IMR-90 (cell line): ENCODE data around the gene EMX2. TPM values are rescaled to one million over a fixed set of nuclear protein-coding genes. Genes with fewer than 3 reads are reported as not detected.

Source experiments
- ATAC-seq: fragments of 200-7000 bp; cut with Tn5 transposase; 2 replicates; pipeline ENCODE4 v1.9.1; 2020; ENCODE audit warnings: low read depth, mild to moderate bottlenecking, moderate library complexity
- BruUV-seq: library from RNA; stranded (reverse); fragments of 400-500 nt; replicated peaks from 2 replicates; lab custom pipeline; 2021; lab: Mats Ljungman, UMichigan
- CTCF ChIA-PET: fragments of 300-600 bp; formaldehyde crosslinking; extraction: SDS; loops from one replicate; lab custom pipeline; 2021; ENCODE audit warnings: antibody characterized with exemption; lab: Yijun Ruan, JAX
- POLR2A ChIA-PET: fragments of 300-600 bp; sonication (Branson Sonifier 250); formaldehyde crosslinking; loops from one replicate; lab custom pipeline; 2022; ENCODE audit warnings: antibody characterized with exemption; ENCODE audit not compliant: unreplicated experiment; lab: Charles Lee
- DNase-seq: peaks from one replicate; pipeline ENCODE4 v3.0.0; 2013
- H2AFZ ChIP-seq: replicated peaks from 2 replicates; pipeline ENCODE3; 2013; ENCODE audit warnings: low read length, mild to moderate bottlenecking; ENCODE audit not compliant: poor library complexity
- H2AK5ac ChIP-seq: 2 replicates; pipeline ENCODE4 v1.6.1; 2013; ENCODE audit warnings: low read depth, low read length, inconsistent platforms
- H2AK9ac ChIP-seq: replicated peaks from 2 replicates; pipeline ENCODE3; 2013; ENCODE audit warnings: mild to moderate bottlenecking, low read depth, low read length, moderate library complexity; ENCODE audit not compliant: poor library complexity
- H2BK120ac ChIP-seq: 2 replicates; pipeline ENCODE4 v1.6.1; 2013; ENCODE audit warnings: low read depth, low read length, inconsistent platforms
- H2BK15ac ChIP-seq: 3 replicates; pipeline ENCODE4 v1.6.1; 2013; ENCODE audit warnings: low read depth, low read length, inconsistent platforms
- H2BK20ac ChIP-seq: 2 replicates; pipeline ENCODE4 v1.6.1; 2013; ENCODE audit warnings: low read depth, mild to moderate bottlenecking, inconsistent platforms, low read length, moderate library complexity
- H2BK5ac ChIP-seq: 2 replicates; pipeline ENCODE4 v1.6.1; 2013; ENCODE audit warnings: mild to moderate bottlenecking, low read depth, low read length, inconsistent platforms; ENCODE audit not compliant: poor library complexity, severe bottlenecking
- H3K14ac ChIP-seq: replicated peaks from 2 replicates; pipeline ENCODE4 v1.6.1; 2013; ENCODE audit warnings: low read depth, low read length, inconsistent platforms
- H3K18ac ChIP-seq: 2 replicates; pipeline ENCODE4 v1.6.1; 2013; ENCODE audit warnings: low read depth, low read length, control low read depth
- H3K23ac ChIP-seq: 2 replicates; pipeline ENCODE4 v1.6.1; 2013; ENCODE audit warnings: low read depth, low read length, inconsistent platforms
- H3K27ac ChIP-seq: 2 replicates; pipeline ENCODE4 v1.5.1; 2013; ENCODE audit warnings: mild to moderate bottlenecking, control low read depth, low read length; ENCODE audit not compliant: insufficient read depth
- H3K27me3 ChIP-seq: 2 replicates; pipeline ENCODE4 v1.6.1; 2013; ENCODE audit warnings: low read length; ENCODE audit not compliant: control insufficient read depth, insufficient read depth
- H3K36me3 ChIP-seq: 2 replicates; pipeline ENCODE4 v1.6.1; 2013; ENCODE audit warnings: low read length, mixed read lengths; ENCODE audit not compliant: control insufficient read depth, insufficient read depth
- H3K4ac ChIP-seq: 2 replicates; pipeline ENCODE4 v1.6.1; 2013; ENCODE audit warnings: low read depth, low read length, inconsistent platforms
- H3K4me1 ChIP-seq: 2 replicates; pipeline ENCODE4 v1.6.1; 2013; ENCODE audit warnings: low read length, mixed read lengths; ENCODE audit not compliant: control insufficient read depth, insufficient read depth
- H3K4me2 ChIP-seq: 2 replicates; pipeline ENCODE4 v1.6.1; 2013; ENCODE audit warnings: low read depth, mild to moderate bottlenecking, control low read depth, low read length, moderate library complexity
- H3K4me3 ChIP-seq: 2 replicates; pipeline ENCODE4 v1.5.1; 2013; ENCODE audit warnings: low read depth, mild to moderate bottlenecking, control low read depth, low read length, moderate library complexity; ENCODE audit not compliant: insufficient read depth
- H3K56ac ChIP-seq: 2 replicates; pipeline ENCODE4 v1.6.1; 2013; ENCODE audit warnings: low read length, inconsistent platforms; ENCODE audit not compliant: insufficient read depth; ENCODE audit errors: extremely low read depth
- H3K79me1 ChIP-seq, 2 experiments: 2 replicates each; pipeline ENCODE4 v1.6.1; 2013; ENCODE audit warnings: low read length in 2 of 2, inconsistent platforms in 1 of 2, low read depth in 1 of 2
- H3K9ac ChIP-seq: 2 replicates; pipeline ENCODE4 v1.6.1; 2013; ENCODE audit warnings: low read depth, low read length, control low read depth
- H3K9me1 ChIP-seq: 2 replicates; pipeline ENCODE4 v1.6.1; 2013; ENCODE audit warnings: low read length, inconsistent platforms; ENCODE audit not compliant: insufficient read depth
- H3K9me3 ChIP-seq: 2 replicates; pipeline ENCODE4 v1.6.1; 2013; ENCODE audit warnings: low read length; ENCODE audit not compliant: control insufficient read depth, insufficient read depth
- H4K20me1 ChIP-seq: 2 replicates; pipeline ENCODE4 v1.6.1; 2013; ENCODE audit warnings: low read length, inconsistent platforms; ENCODE audit not compliant: insufficient read depth
- H4K5ac ChIP-seq: 2 replicates; pipeline ENCODE4 v1.6.1; 2013; ENCODE audit warnings: mild to moderate bottlenecking, low read depth, low read length, control low read depth
- H4K8ac ChIP-seq, 2 experiments: 2 replicates each; pipeline ENCODE4 v1.6.1; 2013; ENCODE audit warnings: low read depth in 2 of 2, low read length in 2 of 2, control low read depth in 1 of 2, inconsistent platforms in 1 of 2
- H4K91ac ChIP-seq: 2 replicates; pipeline ENCODE4 v1.6.1; 2013; ENCODE audit warnings: low read depth, low read length, inconsistent platforms; ENCODE audit not compliant: insufficient read depth
- MAFK ChIP-seq: IDR thresholded peaks from 2 replicates; pipeline ENCODE4 v1.6.1; 2012; ENCODE audit warnings: low read depth, low read length, improper control_type of control experiment
- RAD21 ChIP-seq: IDR thresholded peaks from 2 replicates; pipeline ENCODE4 v1.6.1; 2012; ENCODE audit warnings: low read length, improper control_type of control experiment
- RFX5 ChIP-seq: IDR thresholded peaks from 2 replicates; pipeline ENCODE4 v1.8.0; 2012; ENCODE audit warnings: low read depth, mild to moderate bottlenecking, low read length, moderate library complexity
- WGBS, 2 experiments: methylation state at CpG; one replicate each; pipeline versions ENCODE4 v1.1.5 to v1.1.7; 2013; ENCODE audit warnings: missing lambda C conversion rate in 2 of 2; ENCODE audit not compliant: insufficient read length in 1 of 2; ENCODE audit errors: extremely low coverage in 2 of 2; 5-methylcytosine and 5-hydroxymethylcytosine counted together
- dilution Hi-C: fragments of 300-500 bp; cut with HindIII; formaldehyde crosslinking; loops from one replicate; pipeline ENCODE4 v1.14.3; 2018; ENCODE audit warnings: low sequenced_read_pairs; ENCODE audit not compliant: unreplicated experiment
- in situ Hi-C: fragments of 300-500 bp; cut with MboI; formaldehyde crosslinking; loops from 3 replicates; pipeline ENCODE4 v1.14.3; 2019; ENCODE audit warnings: low sequenced_read_pairs, inconsistent platforms, mixed read lengths
- intact Hi-C: fragments of 100-400 bp; cut with micrococcal nuclease; formaldehyde crosslinking; loops from 2 replicates; pipeline ENCODE4 v1.10.0; 2022
- polyA plus RNA-seq, 3 experiments: library from polyadenylated mRNA; depleted of rRNA; stranded (reverse); fragments of >200 nt; gene quantifications; 2 replicates each; pipeline ENCODE4 v1.2.3, GENCODE V29; 2012; ENCODE audit warnings: low replicate concordance in 1 of 3
- total RNA-seq: library from RNA; depleted of rRNA; stranded (reverse); fragments of >200 nt; gene quantifications from 2 replicates; pipeline ENCODE4 v1.2.3, GENCODE V29; 2012

Gene EMX2
- total and polyA plus RNA-seq, 2 of the 4 experiments (the other 2 are of a cell fraction): not detected

GRCh38 chr10:117501460-117502035, 41.0 kb upstream of the EMX2 start:
- Histone ChIP-seq H3K79me1 (no peaks in the 10 kb centered on the region), H4K91ac (no peak overlapping the region), H3K9ac (no peak overlapping the region), H2BK5ac (no peak overlapping the region), H3K27ac (no peak overlapping the region), H3K4ac (no peak overlapping the region), H3K4me3 (no peak overlapping the region), H2AK5ac (no peak overlapping the region), H3K27me3 (no peaks in the 10 kb centered on the region; the same call in 1 of the 2 replicates), H3K36me3 (no peaks in the 10 kb centered on the region), H2AK9ac (no peak overlapping the region), H2AFZ (no peak overlapping the region), H3K9me1 (no peaks in the 10 kb centered on the region), H2BK15ac (no peak overlapping the region), H3K14ac (no peak overlapping the region), H4K5ac (no peak overlapping the region), H3K18ac (no peak overlapping the region), H3K56ac (no peak overlapping the region), H3K4me1 (no peaks in the 10 kb centered on the region), H3K23ac (no peak overlapping the region), H3K9me3 (no peaks in the 10 kb centered on the region), H4K8ac (no peak overlapping the region), H4K20me1 (no peaks in the 10 kb centered on the region; the same call in 1 of the 2 replicates), H3K4me2 (no peak overlapping the region), H2BK120ac (no peak overlapping the region), H2BK20ac (no peak overlapping the region)
- no TSS peak for BruUV-seq
- ATAC-seq: no peak
- dilution Hi-C loops (no loop called here), in situ Hi-C loops (no loop called here), intact Hi-C loops (no loop called here)
- TF ChIP-seq RFX5: no peak
- TF ChIP-seq RAD21: no peak
- TF ChIP-seq MAFK: no peak
- WGBS, 2 experiments: 100% methylated on average over 1 of the region's 12 CpGs; no CpG with 5 or more reads in 1 of the 2 experiments
- ChIA-PET POLR2A (no interaction called here), CTCF (interaction anchor here (0.7 kb wide), 1 partner anchor 740 kb away, joined by 3 read pairs; no protein-coding TSS in a partner anchor)
- DNase-seq: no peak
